Left ventricle myocardium superior (tissue), 1 donor: ENCODE data around the gene ZNF618. TPM values are rescaled to one million over a fixed set of nuclear protein-coding genes. Genes with fewer than 3 reads are reported as not detected.

Experiments
- ATAC-seq: fragments of 200-7000 bp; cut with Tn5 transposase; one replicate; pipeline ENCODE4 v1.9.1; 2020; ENCODE audit warnings: mild to moderate bottlenecking, moderate library complexity
- DNase-seq: peaks from one replicate; pipeline ENCODE4 v3.0.0-alpha.2; 2020
- intact Hi-C: fragments of 100-400 bp; cut with micrococcal nuclease; formaldehyde crosslinking; loops from one replicate; pipeline ENCODE4 v1.11.0; 2022
- total RNA-seq: library from RNA; stranded (reverse); fragmentation: NEBNext Ultra II Directional; extraction: Animal tissue kit (Norgen Biotek cat#: 25700); gene quantifications from one replicate; pipeline ENCODE4 v1.2.1, GENCODE V29; 2021
- donor health status: DM: no; HTN: yes; CAD: no; lungs with severe emphysema.

ZNF618 gene
- total RNA-seq, 1 donor from 2014 or later, result 1.5 TPM

GRCh38 chr9:113973226-113973625 is 97.1 kb downstream of the ZNF618 start:
- intact Hi-C loops, result no loop called here

GRCh38 chr9:113973963-113974413 is 97.9 kb downstream of the ZNF618 start:
- ATAC-seq, result no peak
- intact Hi-C loops, result no loop called here
- no peak for DNase-seq

More at GRCh38 chr9:113973226-113973625, 97.1 kb downstream of the ZNF618 start:
- ATAC-seq (no peak), DNase-seq (no peak)

GRCh38 chr9:113976915-113977314 is 100.8 kb downstream of the ZNF618 start:
- intact Hi-C loops, result no loop called here
- DNase-seq (no peak), ATAC-seq (no peak)

GRCh38 chr9:113978725-113979342 is 102.7 kb downstream of the ZNF618 start:
- ATAC-seq (no peak), DNase-seq (no peak)
- intact Hi-C loops, result no loop called here

- ATAC-seq (no peak), DNase-seq (no peak)
- intact Hi-C loops, result no loop called here
Measured at GRCh38 chr9:113979343-113980127, 103.4 kb downstream of the ZNF618 start.

- intact Hi-C loops, result no loop called here
- ATAC-seq, result no peak
- DNase-seq, result no peak
Measured at GRCh38 chr9:113984639-113985380, 108.7 kb downstream of the ZNF618 start.

GRCh38 chr9:113985968-113986585 is 110.0 kb downstream of the ZNF618 start:
- DNase-seq (no peak), ATAC-seq (no peak)
- intact Hi-C loops, result no loop called here

GRCh38 chr9:113986931-113987330 is 110.8 kb downstream of the ZNF618 start:
- no peak for DNase-seq
- intact Hi-C loops, result no loop called here

GRCh38 chr9:113987526-113987925 is 111.4 kb downstream of the ZNF618 start:
- DNase-seq (no peak), ATAC-seq (no peak)
- intact Hi-C loops, result no loop called here

More at GRCh38 chr9:113986931-113987330, 110.8 kb downstream of the ZNF618 start:
- ATAC-seq, result no peak

- ATAC-seq (no peak), DNase-seq (no peak)
- intact Hi-C loops, result no loop called here
Measured at GRCh38 chr9:113988385-113989016, 112.4 kb downstream of the ZNF618 start.

- DNase-seq (peak; percentile 68), ATAC-seq (peak; percentile 68)
- intact Hi-C loops, result no loop called here
Measured at GRCh38 chr9:113989017-113989713, 113.1 kb downstream of the ZNF618 start.

GRCh38 chr9:113989714-113990569 is 113.8 kb downstream of the ZNF618 start:
- no peak for ATAC-seq
- no peak for DNase-seq
- intact Hi-C loops, result no loop called here

GRCh38 chr9:113990570-113990907 is 114.4 kb downstream of the ZNF618 start:
- DNase-seq (no peak), ATAC-seq (no peak)
- intact Hi-C loops, result no loop called here

- DNase-seq (no peak), ATAC-seq (no peak)
- intact Hi-C loops, result no loop called here
Measured at GRCh38 chr9:113990975-113991471, 114.9 kb downstream of the ZNF618 start.

GRCh38 chr9:113991714-113992113 is 115.6 kb downstream of the ZNF618 start:
- intact Hi-C loops, result no loop called here
- ATAC-seq, result no peak

GRCh38 chr9:113992276-113992951 is 116.3 kb downstream of the ZNF618 start:
- intact Hi-C loops, result no loop called here
- DNase-seq (peak; percentile 86), ATAC-seq (peak; percentile 78)

More at GRCh38 chr9:113991714-113992113, 115.6 kb downstream of the ZNF618 start:
- DNase-seq, result no peak

- DNase-seq (no peak), ATAC-seq (no peak)
- intact Hi-C loops, result no loop called here
Measured at GRCh38 chr9:113992994-113993393, 116.9 kb downstream of the ZNF618 start.
